ENCODE measurements around the gene SNX5. TPM values are rescaled to one million over a fixed set of nuclear protein-coding genes. Genes with fewer than 3 reads are reported as not detected.

SNX5 gene
- total RNA-seq, 1 donor from 2014 or later = 32.7 TPM

GRCh38 chr20:18011951-18012645, 43.5 kb upstream of the SNX5 start:
- no peak for DNase-seq (ENCODE audit: low spot score in 2 of 2)
- Histone ChIP-seq H3K27ac (no peak overlapping the region), H3K36me3 (no peaks in the 10 kb centered on the region), H3K27me3 (no peaks in the 10 kb centered on the region), H3K4me1 (no peaks in the 10 kb centered on the region), H3K4me3 (no peak overlapping the region), H3K9me3 (no peaks in the 10 kb centered on the region)
- TF ChIP-seq CTCF (IDR thresholded peaks at IDR 0.05) = no peak
- intact Hi-C loops (cut with DNase I) = no loop called here

GRCh38 chr20:18011482-18011881, 42.9 kb upstream of the SNX5 start:
- no peaks in the 10 kb centered on the region for H3K4me1 ChIP-seq
- DNase-seq (ENCODE audit: low spot score in 2 of 2) = no peak
- no peak overlapping the region for H3K27ac ChIP-seq
- no peaks in the 10 kb centered on the region for H3K9me3 ChIP-seq
- TF ChIP-seq CTCF (IDR thresholded peaks at IDR 0.05) = no peak
- H3K36me3 ChIP-seq = no peaks in the 10 kb centered on the region
- H3K27me3 ChIP-seq = no peaks in the 10 kb centered on the region
- H3K4me3 ChIP-seq = no peak overlapping the region
- intact Hi-C loops (cut with DNase I) = no loop called here

GRCh38 chr20:18009116-18009515, 40.5 kb upstream of the SNX5 start:
- Histone ChIP-seq H3K27me3 (no peaks in the 10 kb centered on the region), H3K36me3 (no peaks in the 10 kb centered on the region), H3K27ac (no peak overlapping the region), H3K4me1 (no peaks in the 10 kb centered on the region), H3K4me3 (no peak overlapping the region), H3K9me3 (no peaks in the 10 kb centered on the region)
- no peak for DNase-seq (ENCODE audit: low spot score in 2 of 2)
- intact Hi-C loops (cut with DNase I) = no loop called here
- TF ChIP-seq CTCF (IDR thresholded peaks at IDR 0.05) = no peak

- Histone ChIP-seq H3K9me3 (no peaks in the 10 kb centered on the region), H3K27ac (no peak overlapping the region), H3K4me1 (no peaks in the 10 kb centered on the region), H3K4me3 (no peak overlapping the region), H3K36me3 (no peaks in the 10 kb centered on the region), H3K27me3 (no peaks in the 10 kb centered on the region)
- no peak for TF ChIP-seq CTCF (IDR thresholded peaks at IDR 0.05)
- intact Hi-C loops (cut with DNase I) = no loop called here
- DNase-seq (ENCODE audit: low spot score in 2 of 2) = no peak
These were observed 39.1 kb upstream of the SNX5 start for GRCh38 chr20:18007534-18008292.

GRCh38 chr20:18006684-18007083, 38.1 kb upstream of the SNX5 start:
- Histone ChIP-seq H3K4me1 (no peaks in the 10 kb centered on the region), H3K27me3 (no peaks in the 10 kb centered on the region), H3K9me3 (no peaks in the 10 kb centered on the region), H3K4me3 (no peak overlapping the region), H3K36me3 (no peaks in the 10 kb centered on the region), H3K27ac (no peak overlapping the region)
- TF ChIP-seq CTCF (IDR thresholded peaks at IDR 0.05) = no peak
- DNase-seq (ENCODE audit: low spot score in 2 of 2) = no peak
- intact Hi-C loops (cut with DNase I) = no loop called here
